WTC11 (cell line): ENCODE results near the gene FKBP1C.

Source experiments
- CREB1 ChIP-seq: sonication (generic); formaldehyde crosslinking; IDR thresholded peaks from 2 replicates; pipeline ENCODE4 v1.8.0; 2023; ENCODE audit warnings: mild to moderate bottlenecking, missing genetic modification reagents
- CTCF ChIP-seq: fragments of 200-600 bp; IDR thresholded peaks from 2 replicates; pipeline ENCODE4 v1.8.0; 2022; ENCODE audit warnings: antibody characterized with exemption
- E2F5 ChIP-seq: sonication (generic); formaldehyde crosslinking; IDR thresholded peaks from 2 replicates; pipeline ENCODE4 v1.8.1; 2022; ENCODE audit warnings: mild to moderate bottlenecking, moderate library complexity, missing genetic modification reagents
- HMGXB4 ChIP-seq: sonication (generic); formaldehyde crosslinking; IDR thresholded peaks from 2 replicates; pipeline ENCODE4 v1.8.1; 2023; ENCODE audit warnings: mild to moderate bottlenecking, moderate library complexity, missing genetic modification reagents
- MYBL2 ChIP-seq: sonication (generic); formaldehyde crosslinking; IDR thresholded peaks from 2 replicates; pipeline ENCODE4 v1.8.1; 2023; ENCODE audit warnings: mild to moderate bottlenecking, moderate library complexity, missing genetic modification reagents
- NFYB ChIP-seq: sonication (generic); formaldehyde crosslinking; conservative IDR thresholded peaks from 2 replicates; pipeline ENCODE4 v1.8.0; 2022; ENCODE audit warnings: low read depth, missing genetic modification reagents
- SMAD4 ChIP-seq: sonication (generic); formaldehyde crosslinking; IDR thresholded peaks from 2 replicates; pipeline ENCODE4 v1.8.0; 2022; ENCODE audit warnings: mild to moderate bottlenecking, missing genetic modification reagents
- SP1 ChIP-seq: sonication (generic); formaldehyde crosslinking; conservative IDR thresholded peaks from 2 replicates; pipeline ENCODE4 v1.8.1; 2022; ENCODE audit warnings: missing genetic modification reagents
- TEAD4 ChIP-seq: sonication (generic); formaldehyde crosslinking; IDR thresholded peaks from 2 replicates; pipeline ENCODE4 v1.8.0; 2022; ENCODE audit warnings: mild to moderate bottlenecking, missing genetic modification reagents
- USF2 ChIP-seq: sonication (generic); formaldehyde crosslinking; IDR thresholded peaks from 2 replicates; pipeline ENCODE4 v1.8.1; 2023; ENCODE audit warnings: mild to moderate bottlenecking, missing genetic modification reagents, moderate library complexity
- ZNF121 ChIP-seq: sonication (generic); formaldehyde crosslinking; IDR thresholded peaks from 2 replicates; pipeline ENCODE4 v1.8.0; 2023; ENCODE audit warnings: missing genetic modification reagents
- ZNF232 ChIP-seq: sonication (generic); formaldehyde crosslinking; IDR thresholded peaks from 2 replicates; pipeline ENCODE4 v1.8.0; 2022; ENCODE audit warnings: mild to moderate bottlenecking, missing genetic modification reagents

GRCh38 chr6:63197741-63198140, 13.5 kb upstream of the FKBP1C start:
- TF ChIP-seq CTCF, result no peak
- no peak for TF ChIP-seq SP1 (CRISPR knock-in tag)
- TF ChIP-seq HMGXB4 (CRISPR knock-in tag), result no peak
- no peak for TF ChIP-seq SMAD4
- TF ChIP-seq TEAD4 (CRISPR knock-in tag), result no peak
- TF ChIP-seq NFYB, result no peak
- TF ChIP-seq ZNF232 (CRISPR knock-in tag), result no peak
- TF ChIP-seq MYBL2 (CRISPR knock-in tag), result no peak
- TF ChIP-seq ZNF121, result no peak
- no peak for TF ChIP-seq CREB1 (CRISPR knock-in tag)
- TF ChIP-seq E2F5, result no peak
- TF ChIP-seq USF2 (CRISPR knock-in tag), result no peak
